NCI-H526 (cell line): ENCODE data around the gene IL12RB1.
A peak's percentile ranks its signal among the peaks of the same experiment; 100 is the strongest.
"Not testable (repeated sequence)": the region's sequence is repeated elsewhere in the genome, so short reads cannot be mapped to it uniquely, and the experiment has no call there.

Experiments
- DNase-seq, 2 experiments: peaks; one replicate each; lab custom pipeline; 2025; lab: John Stamatoyannopoulos, UW

Gene IL12RB1

GRCh38 chr19:18046059-18046718, 40.5 kb downstream of the IL12RB1 start:
- no peak for DNase-seq

- no peak for DNase-seq
These were observed 41.3 kb downstream of the IL12RB1 start for GRCh38 chr19:18045307-18046050.

GRCh38 chr19:18044825-18045304, 41.9 kb downstream of the IL12RB1 start:
- DNase-seq = peak in 1 of 2 experiments; percentile 24

- no peak for DNase-seq
These were observed 43.1 kb downstream of the IL12RB1 start for GRCh38 chr19:18043676-18044075.

GRCh38 chr19:18041054-18041453, 45.7 kb downstream of the IL12RB1 start:
- DNase-seq = no peak

- DNase-seq = not testable (repeated sequence)
These were observed 54.6 kb downstream of the IL12RB1 start for GRCh38 chr19:18032102-18032501.

GRCh38 chr19:18031401-18031800, 55.3 kb downstream of the IL12RB1 start:
- DNase-seq = not testable (repeated sequence)

GRCh38 chr19:18029617-18030338, 57.0 kb downstream of the IL12RB1 start:
- no peak for DNase-seq

GRCh38 chr19:18027151-18027550, 59.6 kb downstream of the IL12RB1 start:
- no peak for DNase-seq

GRCh38 chr19:18023622-18024251, 63.0 kb downstream of the IL12RB1 start:
- no peak for DNase-seq

- DNase-seq = no peak
These were observed 65.5 kb downstream of the IL12RB1 start for GRCh38 chr19:18021121-18021755.

GRCh38 chr19:18020212-18021085, 66.3 kb downstream of the IL12RB1 start:
- no peak for DNase-seq

- DNase-seq = no peak
These were observed 69.3 kb downstream of the IL12RB1 start for GRCh38 chr19:18017275-18018083.

GRCh38 chr19:18016209-18016910, 70.4 kb downstream of the IL12RB1 start:
- DNase-seq = no peak

GRCh38 chr19:18014197-18014596, 72.5 kb downstream of the IL12RB1 start:
- no peak for DNase-seq

GRCh38 chr19:18013210-18014111, 73.3 kb downstream of the IL12RB1 start:
- no peak for DNase-seq

GRCh38 chr19:18010149-18010548, 76.6 kb downstream of the IL12RB1 start:
- no peak for DNase-seq

- DNase-seq = no peak
These were observed 77.2 kb downstream of the IL12RB1 start for GRCh38 chr19:18009412-18010066.
